ENCODE data around the gene STK25. TPM values are rescaled to one million over a fixed set of nuclear protein-coding genes. Genes with fewer than 3 reads are reported as not detected.
"Not testable (repeated sequence)": the region's sequence is repeated elsewhere in the genome, so short reads cannot be mapped to it uniquely, and the experiment has no call there.

STK25 gene
- polyA plus RNA-seq, 6 donors from 2014 or later, result 82.2 to 148 (median 87.7) TPM

DNA sequence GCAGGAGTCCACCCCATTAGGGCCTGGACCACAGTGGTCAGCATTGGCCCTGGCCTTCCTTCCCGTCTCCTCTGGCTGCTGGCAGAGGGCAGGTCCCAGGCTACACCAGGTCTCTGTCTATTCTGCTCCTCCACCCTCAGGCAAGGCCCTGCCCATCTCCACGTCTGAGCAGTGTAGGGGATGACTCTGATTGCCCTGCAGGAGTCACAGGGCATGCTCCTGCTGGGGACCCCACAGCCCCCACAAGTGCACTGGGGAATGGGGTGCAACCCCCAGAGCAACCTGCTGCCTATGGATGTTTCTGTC is 40.0 kb downstream of the STK25 start:
- Mint-ChIP-seq H3K4me1 (peaks cover 0 to 2% (median 0%) of the 10 kb centered on the region in 3 donors), H3K9me3 (no peaks in the 10 kb centered on the region), H3K27ac (no peak overlapping the region), H3K27me3 (peaks cover 0 to 15% (median 0%) of the 10 kb centered on the region in 3 donors), H3K4me3 (no peak overlapping the region), H3K36me3 (peaks cover 8 to 14% of the 10 kb centered on the region in 2 donors)
- ATAC-seq (ENCODE audit: low read depth in 2 of 2) (no peak), DNase-seq (no peak)

DNA sequence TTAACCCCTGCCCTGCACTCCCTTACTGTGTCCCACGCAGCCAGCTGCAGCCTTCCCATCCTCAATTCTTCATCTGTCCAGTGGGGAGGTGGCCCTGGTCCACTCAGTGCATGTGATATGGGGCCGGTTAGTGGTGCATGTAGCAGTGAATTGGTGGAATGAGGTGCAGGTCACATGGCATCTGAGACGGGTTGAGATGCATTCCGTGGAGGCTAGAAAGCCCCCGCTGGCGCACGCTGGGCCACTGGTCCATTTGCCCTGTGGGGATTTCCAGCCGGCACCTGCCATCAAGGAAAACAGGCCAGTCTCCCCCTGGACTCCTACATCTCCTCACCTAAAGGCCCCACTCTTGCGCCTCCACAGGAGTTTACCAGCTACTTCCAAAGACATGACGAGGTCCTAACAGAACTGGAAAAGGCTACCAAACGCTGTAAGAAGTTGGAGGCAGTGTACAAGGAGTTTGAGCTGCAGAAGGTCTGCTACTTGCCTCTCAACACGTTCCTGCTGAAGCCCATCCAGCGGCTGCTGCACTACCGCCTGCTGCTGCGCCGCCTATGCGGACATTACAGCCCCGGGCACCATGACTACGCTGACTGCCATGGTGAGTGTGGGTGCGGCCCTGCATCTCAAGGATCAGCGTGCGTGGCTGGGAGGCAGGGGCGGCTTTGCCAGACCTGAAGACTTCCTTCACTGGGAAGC is 40.5 kb downstream of the STK25 start:
- peaks cover 0 to 13% (median 0%) of the 10 kb centered on the region in 3 donors for H3K27me3 Mint-ChIP-seq
- H3K27ac Mint-ChIP-seq, result no peak overlapping the region
- peaks cover 0 to 2% (median 0%) of the 10 kb centered on the region in 3 donors for H3K4me1 Mint-ChIP-seq
- H3K4me3 Mint-ChIP-seq, result no peak overlapping the region
- DNase-seq (no peak), ATAC-seq (ENCODE audit: low read depth in 2 of 2) (no peak)
- peaks cover 7 to 13% of the 10 kb centered on the region in 2 donors for H3K36me3 Mint-ChIP-seq
- no peaks in the 10 kb centered on the region for H3K9me3 Mint-ChIP-seq

- Mint-ChIP-seq H3K4me1 (peaks cover 0 to 2% (median 0%) of the 10 kb centered on the region in 3 donors), H3K4me3 (no peak overlapping the region), H3K36me3 (no peaks in the 10 kb centered on the region), H3K9me3 (no peaks in the 10 kb centered on the region), H3K27ac (peak overlapping the region in 1 of 6 donors; percentile 59), H3K27me3 (no peaks in the 10 kb centered on the region)
- ATAC-seq (ENCODE audit: low read depth in 2 of 2), result no peak
- DNase-seq, result no peak
Observed at GRCh38 chr2:241466230-241466629, 42.2 kb downstream of the STK25 start.

DNA sequence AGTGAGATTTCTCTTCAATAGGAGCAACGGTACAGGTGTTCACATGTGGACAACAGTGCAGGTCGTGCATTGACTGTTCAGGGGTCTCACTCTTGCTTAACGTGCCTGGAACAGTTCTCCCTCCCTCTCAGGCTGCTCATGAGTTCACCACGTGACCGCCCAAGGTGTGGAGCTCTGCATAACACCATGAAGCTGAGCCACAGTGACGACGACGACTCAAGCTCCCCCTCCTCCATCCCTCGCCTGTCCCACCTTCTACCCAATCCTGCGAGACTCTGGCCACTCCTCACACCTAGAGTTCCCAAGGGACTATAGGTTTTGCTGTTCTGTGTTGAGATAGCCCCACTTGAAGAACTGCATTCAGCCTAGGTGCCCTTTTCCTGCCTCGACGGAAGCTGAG is 42.8 kb downstream of the STK25 start:
- no peaks in the 10 kb centered on the region for H3K27me3 Mint-ChIP-seq
- H3K9me3 Mint-ChIP-seq, result no peaks in the 10 kb centered on the region
- no peaks in the 10 kb centered on the region for H3K36me3 Mint-ChIP-seq
- DNase-seq, result no peak
- peaks cover 0 to 2% (median 0%) of the 10 kb centered on the region in 3 donors for H3K4me1 Mint-ChIP-seq
- no peak for ATAC-seq (ENCODE audit: low read depth in 2 of 2)
- no peak overlapping the region for H3K4me3 Mint-ChIP-seq
- H3K27ac Mint-ChIP-seq, result no peak overlapping the region

DNA sequence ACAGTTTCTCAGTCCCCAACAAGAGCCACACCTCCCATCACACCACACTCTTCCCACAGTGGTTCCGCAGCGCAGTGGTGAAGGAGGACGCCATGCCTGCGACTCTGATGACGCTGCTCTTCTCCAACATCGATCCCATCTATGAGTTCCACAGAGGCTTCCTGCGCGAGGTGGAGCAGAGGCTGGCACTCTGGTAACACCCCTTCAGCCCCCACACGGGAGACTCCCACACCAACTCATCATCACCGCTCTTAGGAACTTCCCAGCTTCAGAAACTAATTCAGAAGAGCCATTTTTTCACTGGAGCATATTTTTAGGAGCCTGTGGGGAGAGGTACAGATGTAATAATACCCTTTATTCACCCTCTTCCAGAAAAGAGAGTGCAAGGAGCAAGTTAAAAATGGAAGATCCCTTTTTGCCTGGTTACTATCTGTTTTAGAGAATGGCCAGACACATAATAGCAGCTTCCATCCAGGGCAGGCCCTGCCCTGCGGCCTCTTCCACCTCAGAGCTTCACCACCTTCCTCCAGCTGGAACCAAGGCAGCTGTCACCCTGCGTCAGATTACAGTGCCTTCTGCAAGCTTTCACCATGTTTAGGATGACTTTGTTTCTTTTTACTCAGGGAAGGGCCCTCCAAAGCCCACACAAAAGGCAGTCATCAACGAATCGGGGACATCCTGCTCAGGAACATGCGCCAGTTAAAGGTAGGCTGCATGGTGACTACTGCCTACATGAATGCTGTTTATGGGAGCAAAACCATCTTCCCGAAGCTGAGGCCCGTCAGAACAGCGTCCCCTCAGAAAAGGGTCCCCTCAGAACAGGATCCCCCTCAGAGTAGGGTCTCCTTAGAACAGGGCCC is 44.9 kb downstream of the STK25 start:
- DNase-seq (no peak), ATAC-seq (ENCODE audit: low read depth in 2 of 2) (no peak)
- Mint-ChIP-seq H3K36me3 (no peaks in the 10 kb centered on the region), H3K27ac (peak overlapping the region in 1 of 6 donors; percentile 5), H3K4me1 (no peaks in the 10 kb centered on the region), H3K9me3 (no peaks in the 10 kb centered on the region), H3K27me3 (no peaks in the 10 kb centered on the region), H3K4me3 (no peak overlapping the region)

GRCh38 chr2:241461693-241462677 is 46.4 kb downstream of the STK25 start:
- DNase-seq (no peak), ATAC-seq (ENCODE audit: low read depth in 2 of 2) (no peak)
- H3K27ac Mint-ChIP-seq, result no peak overlapping the region

GRCh38 chr2:241460631-241461030 is 47.8 kb downstream of the STK25 start:
- Mint-ChIP-seq H3K27ac (peak overlapping the region in 1 of 6 donors; percentile 6), H3K4me3 (peak overlapping the region in 1 of 8 donors; percentile 21)
- ATAC-seq (ENCODE audit: low read depth in 2 of 2), result no peak

More at GRCh38 chr2:241461693-241462677, 46.4 kb downstream of the STK25 start:
- Mint-ChIP-seq H3K4me3 (no peak overlapping the region), H3K36me3 (no peaks in the 10 kb centered on the region), H3K9me3 (no peaks in the 10 kb centered on the region), H3K4me1 (no peaks in the 10 kb centered on the region), H3K27me3 (peaks cover 0 to 6% (median 0%) of the 10 kb centered on the region in 3 donors)

GRCh38 chr2:241459520-241459919 is 48.9 kb downstream of the STK25 start:
- Mint-ChIP-seq H3K4me1 (no peaks in the 10 kb centered on the region), H3K4me3 (no peak overlapping the region), H3K9me3 (no peaks in the 10 kb centered on the region), H3K36me3 (no peaks in the 10 kb centered on the region), H3K27me3 (peaks cover 0 to 6% (median 0%) of the 10 kb centered on the region in 3 donors), H3K27ac (no peak overlapping the region)
- ATAC-seq (ENCODE audit: low read depth in 2 of 2) (no peak), DNase-seq (no peak)

More at GRCh38 chr2:241460631-241461030, 47.8 kb downstream of the STK25 start:
- H3K36me3 Mint-ChIP-seq, result no peaks in the 10 kb centered on the region
- H3K27me3 Mint-ChIP-seq, result peaks cover 0 to 6% (median 0%) of the 10 kb centered on the region in 3 donors
- DNase-seq, result no peak
- H3K9me3 Mint-ChIP-seq, result no peaks in the 10 kb centered on the region
- no peaks in the 10 kb centered on the region for H3K4me1 Mint-ChIP-seq

DNA sequence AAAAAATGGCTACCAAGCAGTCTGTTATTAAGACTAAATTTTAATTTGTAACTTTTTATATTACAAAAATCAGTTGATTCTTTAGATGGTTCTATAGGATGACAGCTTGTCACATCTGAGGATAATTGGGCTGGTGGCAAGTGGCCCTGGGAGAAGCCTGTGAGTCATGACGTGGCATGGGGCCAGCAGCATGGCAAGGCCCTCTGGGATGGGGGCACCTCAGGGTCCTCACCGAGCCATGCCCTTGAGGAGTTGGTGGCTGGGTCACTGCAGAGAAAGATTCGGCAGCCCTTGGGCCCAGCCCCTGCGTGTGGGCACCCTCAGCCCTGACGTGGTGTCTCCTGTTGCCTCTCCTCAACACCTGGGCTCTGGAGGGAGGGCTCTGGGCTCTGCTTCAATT is 49.7 kb downstream of the STK25 start:
- H3K4me3 Mint-ChIP-seq, result no peak overlapping the region
- no peak overlapping the region for H3K27ac Mint-ChIP-seq
- no peaks in the 10 kb centered on the region for H3K9me3 Mint-ChIP-seq
- H3K4me1 Mint-ChIP-seq, result no peaks in the 10 kb centered on the region
- no peak for ATAC-seq (ENCODE audit: low read depth in 2 of 2)
- no peak for DNase-seq
- H3K27me3 Mint-ChIP-seq, result peaks cover 0 to 6% (median 0%) of the 10 kb centered on the region in 3 donors
- no peaks in the 10 kb centered on the region for H3K36me3 Mint-ChIP-seq

GRCh38 chr2:241456546-241456945 is 51.8 kb downstream of the STK25 start:
- Mint-ChIP-seq H3K27ac (peak overlapping the region in 2 of 6 donors; percentile 22 to 82), H3K36me3 (no peaks in the 10 kb centered on the region), H3K9me3 (no peaks in the 10 kb centered on the region)

GRCh38 chr2:241454837-241455485 is 53.4 kb downstream of the STK25 start:
- Mint-ChIP-seq H3K27ac (no peak overlapping the region), H3K4me3 (no peak overlapping the region)
- ATAC-seq (ENCODE audit: low read depth in 2 of 2), result no peak

More at GRCh38 chr2:241456546-241456945, 51.8 kb downstream of the STK25 start:
- no peak for DNase-seq
- no peak for ATAC-seq (ENCODE audit: low read depth in 2 of 2)
- no peaks in the 10 kb centered on the region for H3K4me1 Mint-ChIP-seq
- H3K27me3 Mint-ChIP-seq, result peaks cover 0 to 6% (median 0%) of the 10 kb centered on the region in 3 donors
- no peak overlapping the region for H3K4me3 Mint-ChIP-seq

DNA sequence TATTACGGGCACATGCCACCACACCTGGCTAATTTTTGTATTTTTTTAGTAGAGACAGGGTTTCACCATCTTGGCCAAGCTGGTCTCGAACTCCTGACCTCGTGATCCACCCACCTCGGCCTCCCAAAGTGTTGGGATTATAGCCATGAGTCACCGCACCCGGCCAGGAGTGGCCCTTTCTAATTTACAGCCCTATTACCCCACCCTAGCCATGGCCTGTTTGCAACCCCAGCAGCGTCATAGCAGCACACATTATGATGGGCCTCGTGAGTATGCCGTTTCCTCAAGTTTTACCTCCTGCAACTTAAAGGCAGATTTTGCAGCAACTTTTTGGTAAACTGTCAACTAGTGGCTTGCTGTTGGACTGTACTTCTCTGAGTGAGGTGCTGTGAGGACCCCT is 54.5 kb downstream of the STK25 start:
- not testable (repeated sequence) for H3K4me1 Mint-ChIP-seq; ATAC-seq (ENCODE audit: low read depth in 2 of 2); H3K9me3 Mint-ChIP-seq; H3K27me3 Mint-ChIP-seq; DNase-seq; H3K4me3 Mint-ChIP-seq; H3K36me3 Mint-ChIP-seq
- H3K27ac Mint-ChIP-seq, result peak overlapping the region in 1 of 6 donors; percentile 65

More at GRCh38 chr2:241454837-241455485, 53.4 kb downstream of the STK25 start:
- no peak for DNase-seq
- no peaks in the 10 kb centered on the region for H3K36me3 Mint-ChIP-seq
- H3K9me3 Mint-ChIP-seq, result no peaks in the 10 kb centered on the region
- H3K27me3 Mint-ChIP-seq, result peaks cover 0 to 6% (median 0%) of the 10 kb centered on the region in 3 donors
- H3K4me1 Mint-ChIP-seq, result no peaks in the 10 kb centered on the region

Measured in naive B cell (primary cell).